Measurements from ENCODE around the gene AK1. TPM values are rescaled to one million over a fixed set of nuclear protein-coding genes. Genes with fewer than 3 reads are reported as not detected.

Gene AK1
- total and polyA plus RNA-seq, 10 of the 15 experiments (the other 5 are each of a cell fraction or from before 2014, with no cell fraction given): 0.23 to 3.1 (median 1.8) TPM

GRCh38 chr9:127910613-127911205 is 33.2 kb upstream of the AK1 start (continued):
- TF ChIP-seq, protein P1, sequence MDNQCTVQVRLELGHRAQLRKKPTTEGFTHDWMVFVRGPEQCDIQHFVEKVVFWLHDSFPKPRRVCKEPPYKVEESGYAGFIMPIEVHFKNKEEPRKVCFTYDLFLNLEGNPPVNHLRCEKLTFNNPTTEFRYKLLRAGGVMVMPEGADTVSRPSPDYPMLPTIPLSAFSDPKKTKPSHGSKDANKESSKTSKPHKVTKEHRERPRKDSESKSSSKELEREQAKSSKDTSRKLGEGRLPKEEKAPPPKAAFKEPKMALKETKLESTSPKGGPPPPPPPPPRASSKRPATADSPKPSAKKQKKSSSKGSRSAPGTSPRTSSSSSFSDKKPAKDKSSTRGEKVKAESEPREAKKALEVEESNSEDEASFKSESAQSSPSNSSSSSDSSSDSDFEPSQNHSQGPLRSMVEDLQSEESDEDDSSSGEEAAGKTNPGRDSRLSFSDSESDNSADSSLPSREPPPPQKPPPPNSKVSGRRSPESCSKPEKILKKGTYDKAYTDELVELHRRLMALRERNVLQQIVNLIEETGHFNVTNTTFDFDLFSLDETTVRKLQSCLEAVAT (IDR thresholded peaks at IDR 0.05): 0 out of 2 replicates have a peak, but pooled peaks have one; percentile 11

DNA sequence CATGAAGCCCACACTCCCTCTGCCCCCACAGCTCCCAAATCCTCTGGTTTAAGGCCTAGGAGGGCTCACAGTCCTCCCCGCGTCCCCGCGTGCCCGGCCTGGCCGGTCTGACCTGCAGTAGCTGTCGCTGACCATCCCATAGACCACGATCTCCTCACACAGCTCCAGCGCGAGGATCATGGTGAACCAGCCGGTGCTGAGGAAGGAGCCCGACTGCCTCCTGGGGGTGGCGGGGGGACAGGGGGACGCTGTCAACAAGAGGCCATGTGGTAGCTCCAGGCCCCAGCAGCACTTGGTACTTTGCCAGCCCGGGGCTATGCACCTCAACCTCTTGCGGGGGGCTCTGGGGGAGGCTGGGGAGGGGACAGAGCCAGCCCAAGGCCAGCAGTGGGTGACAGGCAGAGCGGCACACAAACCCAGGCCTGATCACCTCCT is 32.4 kb upstream of the AK1 start:
- ATAC-seq: no peak

More for the DNA sequence above, 32.4 kb upstream of the AK1 start:
- peaks cover 10 to 22% of the 10 kb centered on the region in 2 experiments; a peak in 2 of 4 replicates for H3K36me3 ChIP-seq (ENCODE audit: control insufficient read depth in 2 of 2, insufficient read depth in 2 of 2, low read length in 1 of 2)
- in situ Hi-C loops (cut with MboI): loop anchor here (5.0 kb wide), 1 partner anchor 173 kb away; the partner anchor contains the start of gene TOR2A
- no peak overlapping the region for H3K4me3 ChIP-seq
- intact Hi-C loops (cut with micrococcal nuclease; ENCODE audit: unreplicated experiment): no loop called here
- no peak for FAIRE-seq
- H3K79me2 ChIP-seq (ENCODE audit: control insufficient read depth, insufficient read depth, low read length): peaks cover 22% of the 10 kb centered on the region
- H3K9me3 ChIP-seq (replicated peaks; ENCODE audit: control insufficient read depth, insufficient read depth, low read length): no peaks in the 10 kb centered on the region
- 91% methylated on average over 17 of the region's 17 CpGs for WGBS (ENCODE audit: insufficient coverage, insufficient replicate concordance, low lambda C conversion rate, missing lambda C conversion rate)
- no peak overlapping the region for H3K27ac ChIP-seq (ENCODE audit: control insufficient read depth, insufficient read depth)
- ChIA-PET RAD21 (ENCODE audit: unreplicated experiment) (interaction anchor here (0.6 to 1.7 kb wide), 6 partner anchors 12 to 175 kb away, joined by 3 to 11 read pairs (median 6); partner anchors contain the start of genes CDK9 and TOR2A), SMC1A (ENCODE audit: uncharacterized antibody, unreplicated experiment) (interaction anchor here (1.1 to 2.3 kb wide), 5 partner anchors 12 to 175 kb away, joined by 3 to 9 read pairs (median 6); partner anchors contain the start of gene TOR2A), POLR2A (interaction anchor here (0.5 to 2.4 kb wide), 3 partner anchors 9 to 326 kb away, joined by 3 to 6 read pairs (median 3); no protein-coding TSS in a partner anchor), CTCF (interaction anchor here (0.8 to 2.4 kb wide), 8 partner anchors 10 to 174 kb away, joined by 3 to 10 read pairs (median 5); partner anchors contain the start of genes ST6GALNAC6 and TOR2A)
- H3K4me1 ChIP-seq (ENCODE audit: control insufficient read depth, insufficient read depth, low read length): peaks cover 55% of the 10 kb centered on the region
- TF ChIP-seq JUND (IDR thresholded peaks at IDR 0.05; ENCODE audit: low read depth, low read length) (no peak), POLR2A (IDR thresholded peaks at IDR 0.05; ENCODE audit: low read depth, low read length) (peak; percentile 36; the same call in 1 of the 2 replicates), KAT2A (conservative IDR thresholded peaks at IDR 0.05; ENCODE audit: control insufficient read depth, low read depth, low read length) (no peak), YY1 (IDR thresholded peaks at IDR 0.05; ENCODE audit: low read depth, low read length) (no peak), USF1 (IDR thresholded peaks at IDR 0.05; ENCODE audit: borderline replicate concordance, extremely low read length, insufficient read depth, low read depth, low read length) (no peak), ZNF622 (IDR thresholded peaks at IDR 0.05) (no peak)
- H4K20me1 ChIP-seq (ENCODE audit: control insufficient read depth, insufficient read depth): no peaks in the 10 kb centered on the region
- BruUV-seq (replicated peaks): no TSS peak
- DNase-seq (ENCODE audit: low read depth, low spot score): no peak
- no peak overlapping the region for H3K4me2 ChIP-seq (ENCODE audit: control insufficient read depth, insufficient read depth)
- H3K9ac ChIP-seq (ENCODE audit: control insufficient read depth, insufficient read depth, low read length): no peak overlapping the region
- no peaks in the 10 kb centered on the region for H3K27me3 ChIP-seq (replicated peaks in 1 of 2; ENCODE audit: control insufficient read depth in 2 of 2, insufficient read depth in 2 of 2, low read length in 1 of 2)
- H2AFZ ChIP-seq (ENCODE audit: control insufficient read depth, low read depth, low read length): no peak overlapping the region

Measured in GM12878 (cell line).